Activated CD4-positive, alpha-beta T cell treated with anti-CD3 and anti-CD28 coated beads for 24 hours (primary cell): ENCODE data around the gene PALD1.
A peak's percentile ranks its signal among the peaks of the same experiment; 100 is the strongest.

Source experiments
- DNase-seq, 2 donors: peaks; one replicate each; pipeline ENCODE4 v3.0.0-alpha.2; 2020; ENCODE audit warnings: low read depth in 2 of 2

PALD1 gene

GRCh38 chr10:70535451-70535850, 56.9 kb downstream of the PALD1 start:
- no peak for DNase-seq

GRCh38 chr10:70536196-70536861, 57.8 kb downstream of the PALD1 start:
- no peak for DNase-seq

- peak in 1 of 2 donors; percentile 18 for DNase-seq
These were observed 59.0 kb downstream of the PALD1 start for GRCh38 chr10:70537398-70538194.

GRCh38 chr10:70538195-70538520, 59.6 kb downstream of the PALD1 start:
- no peak for DNase-seq

- no peak for DNase-seq
These were observed 60.3 kb downstream of the PALD1 start for GRCh38 chr10:70538731-70539338.

GRCh38 chr10:70539471-70539870, 60.9 kb downstream of the PALD1 start:
- no peak for DNase-seq

- DNase-seq = no peak
These were observed 61.7 kb downstream of the PALD1 start for GRCh38 chr10:70540089-70540788.

- no peak for DNase-seq
These were observed 62.3 kb downstream of the PALD1 start for GRCh38 chr10:70540789-70541360.

GRCh38 chr10:70541736-70542564, 63.4 kb downstream of the PALD1 start:
- DNase-seq = no peak

GRCh38 chr10:70542565-70542938, 64.0 kb downstream of the PALD1 start:
- no peak for DNase-seq

- DNase-seq = no peak
These were observed 65.3 kb downstream of the PALD1 start for GRCh38 chr10:70543911-70544310.

- no peak for DNase-seq
These were observed 66.1 kb downstream of the PALD1 start for GRCh38 chr10:70544431-70545340.

- DNase-seq = no peak
These were observed 68.0 kb downstream of the PALD1 start for GRCh38 chr10:70546584-70546983.

- DNase-seq = no peak
These were observed 70.9 kb downstream of the PALD1 start for GRCh38 chr10:70549351-70549961.

GRCh38 chr10:70549962-70550458, 71.4 kb downstream of the PALD1 start:
- DNase-seq = peak; percentile 46 to 64

GRCh38 chr10:70550459-70550858, 71.9 kb downstream of the PALD1 start:
- no peak for DNase-seq

- DNase-seq = no peak
These were observed 72.9 kb downstream of the PALD1 start for GRCh38 chr10:70551466-70551865.

GRCh38 chr10:70551971-70552422, 73.4 kb downstream of the PALD1 start:
- no peak for DNase-seq

GRCh38 chr10:70552586-70552985, 74.0 kb downstream of the PALD1 start:
- DNase-seq = no peak
